ENCODE data around the gene PIMREG.

PIMREG gene

GRCh38 chr17:6463616-6464445 is 19.6 kb downstream of the PIMREG start:
- H3K4me3 ChIP-seq (IDR thresholded peaks at IDR 0.05; ENCODE audit: insufficient read depth, low read depth, low read length): no peak overlapping the region
- no peak overlapping the region for H3K9ac ChIP-seq
- no peaks in the 10 kb centered on the region for H3K36me3 ChIP-seq (ENCODE audit: insufficient read depth)
- H3K79me2 ChIP-seq (ENCODE audit: insufficient read depth, low read depth): no peaks in the 10 kb centered on the region
- no peak overlapping the region for H3K4me2 ChIP-seq
- H4K20me1 ChIP-seq (ENCODE audit: insufficient read depth): no peaks in the 10 kb centered on the region
- no peak for TF ChIP-seq CTCF (conservative IDR thresholded peaks at IDR 0.05; ENCODE audit: low read depth, low read length)
- H3K27ac ChIP-seq: no peak overlapping the region
- H2AFZ ChIP-seq (ENCODE audit: low read depth): no peak overlapping the region
- no peaks in the 10 kb centered on the region for H3K27me3 ChIP-seq (ENCODE audit: insufficient read depth, low read depth)
- H3K4me1 ChIP-seq (ENCODE audit: low read depth, poor library complexity, severe bottlenecking): no peaks in the 10 kb centered on the region

DNA sequence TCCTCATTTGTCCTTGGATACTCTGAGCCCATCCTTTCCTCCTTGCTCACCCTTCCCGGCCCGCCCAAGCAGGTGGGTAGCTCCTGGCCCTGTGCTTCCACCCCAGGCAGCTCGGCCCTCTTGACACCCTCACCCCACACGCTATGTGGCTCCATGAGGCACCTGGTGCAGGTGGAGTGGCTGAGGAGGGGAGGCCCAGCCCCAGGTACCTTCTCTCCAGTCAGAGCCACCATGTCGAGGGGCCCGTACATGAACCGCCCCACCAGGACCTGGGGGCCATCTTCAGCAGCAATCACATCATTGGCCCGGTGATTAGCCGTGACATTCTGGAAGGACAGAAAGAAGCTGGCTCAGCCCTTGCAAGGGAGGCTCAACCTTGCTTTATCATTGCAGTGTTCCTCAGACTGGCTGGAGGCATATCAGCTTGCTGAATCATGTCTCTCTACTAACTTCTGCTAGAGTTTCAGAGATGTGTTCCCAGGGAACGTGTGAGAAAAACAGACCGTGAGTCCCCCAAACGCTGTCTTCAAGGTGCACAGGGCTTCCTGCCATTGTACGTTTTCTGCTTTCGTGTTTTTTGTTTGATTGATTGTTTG is 20.3 kb downstream of the PIMREG start:
- Histone ChIP-seq H3K79me2 (ENCODE audit: insufficient read depth, low read depth) (no peaks in the 10 kb centered on the region), H3K4me2 (no peak overlapping the region), H3K27ac (no peak overlapping the region), H2AFZ (ENCODE audit: low read depth) (no peak overlapping the region), H3K4me1 (ENCODE audit: low read depth, poor library complexity, severe bottlenecking) (no peaks in the 10 kb centered on the region), H3K27me3 (ENCODE audit: insufficient read depth, low read depth) (no peaks in the 10 kb centered on the region), H3K9ac (no peak overlapping the region), H3K4me3 (IDR thresholded peaks at IDR 0.05; ENCODE audit: insufficient read depth, low read depth, low read length) (no peak overlapping the region), H3K36me3 (ENCODE audit: insufficient read depth) (no peaks in the 10 kb centered on the region), H4K20me1 (ENCODE audit: insufficient read depth) (no peaks in the 10 kb centered on the region)
- no peak for TF ChIP-seq CTCF (conservative IDR thresholded peaks at IDR 0.05; ENCODE audit: low read depth, low read length)

GRCh38 chr17:6465206-6466003 is 21.1 kb downstream of the PIMREG start:
- H3K4me1 ChIP-seq (ENCODE audit: low read depth, poor library complexity, severe bottlenecking): no peaks in the 10 kb centered on the region
- H3K79me2 ChIP-seq (ENCODE audit: insufficient read depth, low read depth): no peaks in the 10 kb centered on the region
- H3K27ac ChIP-seq: no peak overlapping the region
- H3K36me3 ChIP-seq (ENCODE audit: insufficient read depth): no peaks in the 10 kb centered on the region
- no peaks in the 10 kb centered on the region for H3K27me3 ChIP-seq (ENCODE audit: insufficient read depth, low read depth)
- H3K4me3 ChIP-seq (IDR thresholded peaks at IDR 0.05; ENCODE audit: insufficient read depth, low read depth, low read length): no peak overlapping the region
- H3K9ac ChIP-seq: no peak overlapping the region
- TF ChIP-seq CTCF (conservative IDR thresholded peaks at IDR 0.05; ENCODE audit: low read depth, low read length): no peak
- no peak overlapping the region for H2AFZ ChIP-seq (ENCODE audit: low read depth)
- H4K20me1 ChIP-seq (ENCODE audit: insufficient read depth): no peaks in the 10 kb centered on the region
- no peak overlapping the region for H3K4me2 ChIP-seq

DNA sequence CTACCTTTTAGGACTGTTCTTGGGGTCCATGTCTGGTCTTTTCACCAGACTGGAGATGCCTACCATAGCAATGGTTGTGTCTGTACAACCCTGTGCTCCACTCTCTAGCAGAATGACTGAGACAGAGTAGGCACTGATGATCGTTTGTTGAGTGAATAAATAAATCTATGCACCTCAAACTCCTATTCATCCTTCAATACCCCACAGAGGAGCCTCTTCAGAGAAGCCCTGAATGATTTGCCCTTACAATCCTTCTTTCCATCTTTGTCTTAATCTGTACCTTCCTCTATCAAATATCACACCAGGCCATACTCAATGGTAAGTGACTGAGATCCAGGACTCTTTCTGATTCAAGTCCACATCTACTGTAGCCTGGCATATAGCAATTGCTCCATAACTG is 23.3 kb downstream of the PIMREG start:
- no peaks in the 10 kb centered on the region for H3K79me2 ChIP-seq (ENCODE audit: insufficient read depth, low read depth)

More for the DNA sequence above, 23.3 kb downstream of the PIMREG start:
- Histone ChIP-seq H4K20me1 (ENCODE audit: insufficient read depth) (no peaks in the 10 kb centered on the region), H3K36me3 (ENCODE audit: insufficient read depth) (no peaks in the 10 kb centered on the region), H3K9ac (no peak overlapping the region), H2AFZ (ENCODE audit: low read depth) (no peak overlapping the region), H3K4me3 (IDR thresholded peaks at IDR 0.05; ENCODE audit: insufficient read depth, low read depth, low read length) (no peak overlapping the region), H3K27ac (no peak overlapping the region), H3K4me1 (ENCODE audit: low read depth, poor library complexity, severe bottlenecking) (no peaks in the 10 kb centered on the region), H3K27me3 (ENCODE audit: insufficient read depth, low read depth) (no peaks in the 10 kb centered on the region), H3K4me2 (no peak overlapping the region)
- TF ChIP-seq CTCF (conservative IDR thresholded peaks at IDR 0.05; ENCODE audit: low read depth, low read length): no peak
